H9 (cell line): ENCODE results near the gene HSD11B1L. TPM values are rescaled to one million over a fixed set of nuclear protein-coding genes. Genes with fewer than 3 reads are reported as not detected.

ENCODE experiments used
- DNase-seq: peaks from one replicate; pipeline ENCODE4 v3.0.0-alpha.2; 2017
- H2AFZ ChIP-seq: one replicate; pipeline ENCODE4 v1.6.1; 2013; ENCODE audit warnings: mild to moderate bottlenecking, low read length, control low read depth, moderate library complexity
- H2AK5ac ChIP-seq: 2 replicates; pipeline ENCODE4 v1.6.1; 2013; ENCODE audit warnings: low read length, control low read depth, mixed read lengths; ENCODE audit not compliant: insufficient read length
- H2BK120ac ChIP-seq: one replicate; pipeline ENCODE4 v1.6.1; 2013; ENCODE audit warnings: low read depth, mild to moderate bottlenecking, low read length, control low read depth, inconsistent platforms; ENCODE audit not compliant: poor library complexity, severe bottlenecking
- H2BK12ac ChIP-seq: 2 replicates; pipeline ENCODE4 v1.6.1; 2013; ENCODE audit warnings: low read length, control low read depth, mixed read lengths, low read depth; ENCODE audit not compliant: insufficient read length
- H2BK15ac ChIP-seq: 2 replicates; pipeline ENCODE4 v1.6.1; 2013; ENCODE audit warnings: low read depth, low read length, control low read depth
- H2BK20ac ChIP-seq: one replicate; pipeline ENCODE4 v1.6.1; 2013; ENCODE audit warnings: low read depth, mild to moderate bottlenecking, low read length, control low read depth, inconsistent platforms; ENCODE audit not compliant: poor library complexity, severe bottlenecking
- H2BK5ac ChIP-seq: 2 replicates; pipeline ENCODE4 v1.6.1; 2013; ENCODE audit warnings: low read length, control low read depth, mixed read lengths; ENCODE audit not compliant: insufficient read length
- H3K14ac ChIP-seq: 2 replicates; pipeline ENCODE4 v1.6.1; 2013; ENCODE audit warnings: low read length, control low read depth; ENCODE audit not compliant: insufficient read depth
- H3K18ac ChIP-seq: 2 replicates; pipeline ENCODE4 v1.6.1; 2013; ENCODE audit warnings: low read depth, mild to moderate bottlenecking, mixed read lengths, low read length, control low read depth; ENCODE audit not compliant: insufficient read length
- H3K23ac ChIP-seq: 2 replicates; pipeline ENCODE4 v1.6.1; 2013; ENCODE audit warnings: low read length, control low read depth, mixed read lengths, low read depth; ENCODE audit not compliant: insufficient read length
- H3K23me2 ChIP-seq: 2 replicates; pipeline ENCODE4 v1.6.1; 2013; ENCODE audit warnings: low read depth, mild to moderate bottlenecking, mixed read lengths, low read length, control low read depth; ENCODE audit not compliant: insufficient read length, poor library complexity, severe bottlenecking
- H3K27ac ChIP-seq: 2 replicates; pipeline ENCODE4 v1.5.1; 2013; ENCODE audit warnings: low read length, control low read depth, mixed read lengths, low read depth; ENCODE audit not compliant: insufficient read length
- H3K27me3 ChIP-seq: 2 replicates; pipeline ENCODE4 v1.6.1; 2013; ENCODE audit warnings: low read length, control low read depth, inconsistent platforms; ENCODE audit not compliant: insufficient read depth
- H3K4ac ChIP-seq: 2 replicates; pipeline ENCODE4 v1.6.1; 2013; ENCODE audit warnings: low read depth, mild to moderate bottlenecking, control low read depth, inconsistent platforms, low read length, moderate library complexity
- H3K4me1 ChIP-seq: 2 replicates; pipeline ENCODE4 v1.6.1; 2013; ENCODE audit warnings: low read length, control low read depth, inconsistent platforms; ENCODE audit not compliant: insufficient read depth
- H3K4me2 ChIP-seq: 2 replicates; pipeline ENCODE4 v1.6.1; 2013; ENCODE audit warnings: low read length, control low read depth, mixed read lengths; ENCODE audit not compliant: insufficient read length, insufficient read depth
- H3K56ac ChIP-seq: 2 replicates; pipeline ENCODE4 v1.6.1; 2013; ENCODE audit warnings: low read depth, mild to moderate bottlenecking, mixed read lengths, low read length, control low read depth; ENCODE audit not compliant: insufficient read length
- H3K79me1 ChIP-seq: 2 replicates; pipeline ENCODE4 v1.6.1; 2013; ENCODE audit warnings: low read depth, mild to moderate bottlenecking, moderate library complexity, low read length, control low read depth, inconsistent platforms; ENCODE audit not compliant: insufficient read depth, poor library complexity, severe bottlenecking
- H3K79me2 ChIP-seq: 2 replicates; pipeline ENCODE4 v1.6.1; 2013; ENCODE audit warnings: low read length, control low read depth, inconsistent platforms; ENCODE audit not compliant: insufficient read depth
- H3K9ac ChIP-seq: 2 replicates; pipeline ENCODE4 v1.6.1; 2013; ENCODE audit warnings: low read length, control low read depth, mixed read lengths; ENCODE audit not compliant: insufficient read length; ENCODE audit errors: extremely low read depth
- H3K9me3 ChIP-seq: one replicate; pipeline ENCODE4 v1.6.1; 2013; ENCODE audit warnings: low read depth, low read length, inconsistent platforms; ENCODE audit not compliant: control insufficient read depth
- H3T11ph ChIP-seq: one replicate; pipeline ENCODE4 v1.6.1; 2013; ENCODE audit warnings: mild to moderate bottlenecking, low read length, control low read depth, inconsistent platforms
- H4K20me1 ChIP-seq: one replicate; pipeline ENCODE4 v1.6.1; 2013; ENCODE audit not compliant: control insufficient read depth, insufficient read length, insufficient read depth
- H4K5ac ChIP-seq: 2 replicates; pipeline ENCODE4 v1.6.1; 2013; ENCODE audit warnings: low read depth, mild to moderate bottlenecking, mixed read lengths, low read length, control low read depth; ENCODE audit not compliant: insufficient read length
- H4K8ac ChIP-seq: replicated peaks from 2 replicates; pipeline ENCODE4 v1.6.1; 2013; ENCODE audit warnings: low read length, control low read depth, mixed read lengths, low read depth; ENCODE audit not compliant: insufficient read length
- H4K91ac ChIP-seq: 2 replicates; pipeline ENCODE4 v1.6.1; 2013; ENCODE audit warnings: low read depth, mild to moderate bottlenecking, moderate library complexity, mixed read lengths, low read length, control low read depth; ENCODE audit not compliant: insufficient read length
- H3K27ac Mint-ChIP-seq, 3 experiments: 2 replicates in 2 of 3; 3 replicates in 1 of 3; pipeline ENCODE4 v1.8.0; 2020 to 2021; ENCODE audit warnings: mixed read lengths in 3 of 3, mild to moderate bottlenecking in 1 of 3, moderate library complexity in 1 of 3
- H3K27me3 Mint-ChIP-seq: 2 replicates; pipeline ENCODE4 v1.8.0; 2021; ENCODE audit warnings: low read depth, mild to moderate bottlenecking, moderate library complexity, mixed read lengths
- H3K36me3 Mint-ChIP-seq, 3 experiments: 2 replicates in 2 of 3; 3 replicates in 1 of 3; pipeline ENCODE4 v1.8.0; 2020 to 2021; ENCODE audit warnings: low read depth in 3 of 3, mixed read lengths in 3 of 3; ENCODE audit not compliant: insufficient read depth in 1 of 3
- H3K4me1 Mint-ChIP-seq, 2 experiments: 2 replicates each; pipeline ENCODE4 v1.8.0; 2020; ENCODE audit warnings: mixed read lengths in 2 of 2
- H3K4me3 Mint-ChIP-seq, 2 experiments: 2 replicates in 1 of 2; 3 replicates in 1 of 2; pipeline ENCODE4 v1.8.0; 2020 to 2021; ENCODE audit warnings: mild to moderate bottlenecking in 2 of 2, mixed read lengths in 2 of 2, moderate library complexity in 1 of 2
- H3K9me3 Mint-ChIP-seq, 2 experiments: 2 replicates in 1 of 2; 3 replicates in 1 of 2; pipeline ENCODE4 v1.8.0; 2020; ENCODE audit warnings: mild to moderate bottlenecking in 2 of 2, mixed read lengths in 2 of 2, moderate library complexity in 1 of 2
- WGBS: extraction: QIAGEN DNeasy Blood & Tissue Kit; methylation state at CpG from one replicate; pipeline ENCODE4 v1.1.7; 2013; ENCODE audit warnings: missing lambda C conversion rate, low lambda C conversion rate, mixed read lengths; ENCODE audit not compliant: insufficient read length; ENCODE audit errors: extremely low coverage; 5-methylcytosine and 5-hydroxymethylcytosine counted together
- total RNA-seq: library from RNA; stranded (reverse); gene quantifications from 2 replicates; pipeline ENCODE4 v1.2.1, GENCODE V29; 2021
- TF ChIP-seq, protein P1 (sequence below): fragments of 200-600 bp; sonication (generic); conservative IDR thresholded peaks from 3 replicates; pipeline ENCODE4 v1.8.0; 2021; ENCODE audit warnings: antibody characterized with exemption, mild to moderate bottlenecking

Gene HSD11B1L
- total RNA-seq, 1 experiment from 2014 or later: 9.3 TPM

DNA sequence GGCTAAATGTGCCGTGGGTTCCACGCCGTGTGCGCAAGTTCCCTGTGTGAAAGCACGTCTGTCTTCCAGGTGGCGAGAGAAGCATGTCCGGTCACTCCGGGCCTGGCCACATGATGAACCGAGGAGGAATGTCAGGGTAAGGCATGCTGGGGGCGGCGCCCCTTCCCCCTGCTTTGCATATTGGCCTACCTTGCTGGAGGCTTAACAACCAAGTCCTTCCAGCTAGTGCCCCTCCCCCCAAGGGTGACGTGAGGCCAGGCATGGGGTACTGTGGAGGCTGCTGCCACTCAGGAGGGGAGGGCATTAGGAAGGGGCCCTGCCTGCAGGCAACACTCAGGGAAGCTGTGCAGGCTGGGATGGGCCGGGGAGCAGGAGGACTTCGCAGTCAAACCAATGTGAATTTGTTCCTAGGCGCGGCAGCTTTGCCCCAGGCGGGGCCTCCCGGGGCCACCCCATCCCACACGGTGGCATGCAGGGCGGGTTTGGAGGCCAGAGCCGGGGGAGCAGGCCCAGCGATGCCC is 13.0 kb upstream of the HSD11B1L start:
- H3K4me2 ChIP-seq: no peak overlapping the region
- no peak overlapping the region for H3K27ac ChIP-seq

More for the DNA sequence above, 13.0 kb upstream of the HSD11B1L start:
- Histone ChIP-seq H3K9me3 (no peaks in the 10 kb centered on the region), H3T11ph (no peak overlapping the region), H2BK15ac (no peak overlapping the region), H3K23me2 (no peaks in the 10 kb centered on the region), H3K4me1 (no peaks in the 10 kb centered on the region), H3K23ac (no peak overlapping the region), H3K4ac (no peak overlapping the region), H2BK5ac (no peak overlapping the region), H3K14ac (no peak overlapping the region), H3K27me3 (no peaks in the 10 kb centered on the region), H4K20me1 (peaks cover 4% of the 10 kb centered on the region), H4K91ac (no peak overlapping the region), H2AK5ac (no peak overlapping the region), H2BK20ac (no peak overlapping the region), H2AFZ (no peak overlapping the region), H4K8ac (no peak overlapping the region), H3K79me1 (no peaks in the 10 kb centered on the region), H2BK120ac (no peak overlapping the region), H3K56ac (no peak overlapping the region), H3K9ac (no peak overlapping the region), H4K5ac (no peak overlapping the region), H3K79me2 (no peaks in the 10 kb centered on the region), H3K18ac (no peak overlapping the region), H2BK12ac (no peak overlapping the region)
- H3K27me3 Mint-ChIP-seq: no peaks in the 10 kb centered on the region; the same call in 1 of the 2 replicates
- no CpG with 5 or more reads among the region's 22 CpGs for WGBS
- peaks cover 45 to 87% (median 70%) of the 10 kb centered on the region in 3 experiments; a peak in 6 of 7 replicates for H3K36me3 Mint-ChIP-seq
- peaks cover 7 to 14% of the 10 kb centered on the region in 2 experiments for H3K4me1 Mint-ChIP-seq
- peak; percentile 87 for DNase-seq
- H3K4me3 Mint-ChIP-seq: no peak overlapping the region; a peak in 1 of 5 replicates
- H3K27ac Mint-ChIP-seq: peak overlapping the region; percentile 36 to 94 (median 91); a peak in 4 of 7 replicates
- no peaks in the 10 kb centered on the region for H3K9me3 Mint-ChIP-seq
- TF ChIP-seq, protein P1, sequence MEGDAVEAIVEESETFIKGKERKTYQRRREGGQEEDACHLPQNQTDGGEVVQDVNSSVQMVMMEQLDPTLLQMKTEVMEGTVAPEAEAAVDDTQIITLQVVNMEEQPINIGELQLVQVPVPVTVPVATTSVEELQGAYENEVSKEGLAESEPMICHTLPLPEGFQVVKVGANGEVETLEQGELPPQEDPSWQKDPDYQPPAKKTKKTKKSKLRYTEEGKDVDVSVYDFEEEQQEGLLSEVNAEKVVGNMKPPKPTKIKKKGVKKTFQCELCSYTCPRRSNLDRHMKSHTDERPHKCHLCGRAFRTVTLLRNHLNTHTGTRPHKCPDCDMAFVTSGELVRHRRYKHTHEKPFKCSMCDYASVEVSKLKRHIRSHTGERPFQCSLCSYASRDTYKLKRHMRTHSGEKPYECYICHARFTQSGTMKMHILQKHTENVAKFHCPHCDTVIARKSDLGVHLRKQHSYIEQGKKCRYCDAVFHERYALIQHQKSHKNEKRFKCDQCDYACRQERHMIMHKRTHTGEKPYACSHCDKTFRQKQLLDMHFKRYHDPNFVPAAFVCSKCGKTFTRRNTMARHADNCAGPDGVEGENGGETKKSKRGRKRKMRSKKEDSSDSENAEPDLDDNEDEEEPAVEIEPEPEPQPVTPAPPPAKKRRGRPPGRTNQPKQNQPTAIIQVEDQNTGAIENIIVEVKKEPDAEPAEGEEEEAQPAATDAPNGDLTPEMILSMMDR: no peak
